A549 (cell line): Measurements from ENCODE around the gene SASH1. TPM values are rescaled to one million over a fixed set of nuclear protein-coding genes. Genes with fewer than 3 reads are reported as not detected.

Source experiments
- ATAC-seq, 2 experiments: fragments of 200-7000 bp in 1 of 2; fragments of >200 bp in 1 of 2; cut with Nextera tagmentation in 1 of 2; cut with Tn5 transposase in 1 of 2; 3 replicates each; pipeline versions ENCODE4 v1.8.0 to v1.9.1; 2018 to 2020; ENCODE audit warnings: mild to moderate bottlenecking in 1 of 2, moderate library complexity in 1 of 2
- CTCF ChIA-PET: fragments of 300-600 bp; sonication (Branson Sonifier 250); formaldehyde crosslinking; extraction: SDS; loops from one replicate; lab custom pipeline; 2021; ENCODE audit warnings: antibody characterized with exemption, inconsistent platforms; lab: Yijun Ruan, JAX
- POLR2A ChIA-PET: fragments of 350-600 bp; formaldehyde crosslinking; extraction: SDS; loops from one replicate; lab custom pipeline; 2021; ENCODE audit warnings: antibody characterized with exemption, inconsistent platforms; lab: Yijun Ruan, JAX
- DNase-seq, 2 experiments: peaks; one replicate each; pipeline versions ENCODE4 v3.0.0 to v3.0.0-alpha.2; 2011 to 2016; ENCODE audit warnings: low read depth in 1 of 2, low spot score in 1 of 2
- FAIRE-seq: peaks from 2 replicates; lab custom pipeline; 2011; peaks lifted over from hg19 to GRCh38; lab: Jason Lieb, UNC
- H3K27ac ChIP-seq, 2 experiments: fragments of >200 bp; sonication (Bioruptor Twin); formaldehyde crosslinking; 3 replicates each; pipeline ENCODE4 v1.5.1; 2016 to 2017
- H3K4me1 ChIP-seq: fragments of >200 bp; sonication (Bioruptor Twin); formaldehyde crosslinking; 3 replicates; pipeline ENCODE4 v1.6.1; 2016
- H3K4me2 ChIP-seq: fragments of >200 bp; sonication (Bioruptor Twin); formaldehyde crosslinking; 3 replicates; pipeline ENCODE4 v1.6.1; 2016
- H3K4me3 ChIP-seq: fragments of >200 bp; sonication (Bioruptor Twin); formaldehyde crosslinking; 3 replicates; pipeline ENCODE4 v1.5.1; 2016
- H3K9me3 ChIP-seq: fragments of >200 bp; sonication (Bioruptor Twin); formaldehyde crosslinking; 3 replicates; pipeline ENCODE4 v1.6.1; 2016
- BHLHE40 ChIP-seq: IDR thresholded peaks from 2 replicates; pipeline ENCODE4 v1.6.1; 2012; ENCODE audit warnings: low read depth, low read length, inconsistent platforms
- CBX8 ChIP-seq: fragments of 200-600 bp; sonication (generic); IDR thresholded peaks from 2 replicates; pipeline ENCODE4 v1.6.1; 2016
- CEBPB ChIP-seq, 2 experiments: fragments of >200 bp in 1 of 2; sonication (Bioruptor Twin) in 1 of 2; formaldehyde crosslinking in 1 of 2; IDR thresholded peaks; 2 replicates each; pipeline ENCODE4 v1.6.1; 2012 to 2016
- CHD4 ChIP-seq: fragments of 200-600 bp; sonication (generic); IDR thresholded peaks from 2 replicates; pipeline ENCODE4 v1.6.1; 2016; ENCODE audit warnings: antibody characterized with exemption, mild to moderate bottlenecking, borderline replicate concordance
- EHF ChIP-seq: fragments of 250-450 bp; sonication (Bioruptor Pico); IDR thresholded peaks from 2 replicates; pipeline ENCODE4 v1.5.0; 2020; ENCODE audit warnings: mild to moderate bottlenecking
- ESRRA ChIP-seq: fragments of 150-350 bp; IDR thresholded peaks from 2 replicates; pipeline ENCODE4 v1.6.1; 2014; ENCODE audit warnings: mild to moderate bottlenecking, low read length, borderline replicate concordance
- GATA3 ChIP-seq: IDR thresholded peaks from 2 replicates; pipeline ENCODE4 v1.6.1; 2012; ENCODE audit warnings: borderline replicate concordance
- HMGXB4 ChIP-seq: fragments of 250-450 bp; sonication (Bioruptor Pico); IDR thresholded peaks from 2 replicates; pipeline ENCODE4 v1.5.0; 2021; ENCODE audit warnings: mild to moderate bottlenecking, moderate library complexity, borderline replicate concordance
- HOXA7 ChIP-seq: fragments of 250-450 bp; sonication (Bioruptor Pico); IDR thresholded peaks from 2 replicates; pipeline ENCODE4 v1.5.0; 2020; ENCODE audit warnings: mild to moderate bottlenecking, moderate library complexity
- HOXB5 ChIP-seq: fragments of 250-450 bp; sonication (Bioruptor Pico); IDR thresholded peaks from 2 replicates; pipeline ENCODE4 v1.5.0; 2020; ENCODE audit warnings: mild to moderate bottlenecking, moderate library complexity
- JUN ChIP-seq, 2 experiments: fragments of >200 bp; sonication (Bioruptor Twin); formaldehyde crosslinking; IDR thresholded peaks; 2 replicates in 1 of 2; 3 replicates in 1 of 2; pipeline ENCODE4 v1.6.1; 2016 to 2017
- JUNB ChIP-seq: fragments of >200 bp; sonication (Bioruptor Twin); formaldehyde crosslinking; IDR thresholded peaks from 2 replicates; pipeline ENCODE4 v1.6.1; 2016
- KDM1A ChIP-seq: fragments of 200-600 bp; sonication (generic); IDR thresholded peaks from 2 replicates; pipeline ENCODE4 v1.6.1; 2016; ENCODE audit warnings: low read depth, mild to moderate bottlenecking
- MAFK ChIP-seq: fragments of 450-650 bp; IDR thresholded peaks from 2 replicates; pipeline ENCODE4 v1.6.1; 2014; ENCODE audit not compliant: partially characterized antibody
- PHF8 ChIP-seq: fragments of 200-600 bp; sonication (generic); IDR thresholded peaks from 2 replicates; pipeline ENCODE4 v1.6.1; 2016; ENCODE audit warnings: low read depth, mild to moderate bottlenecking, antibody characterized with exemption, moderate library complexity, borderline replicate concordance
- POLR2A ChIP-seq: IDR thresholded peaks from 2 replicates; pipeline ENCODE4 v1.6.1; 2012; ENCODE audit warnings: mild to moderate bottlenecking, low read length
- RAD21 ChIP-seq, 2 experiments: fragments of >200 bp in 1 of 2; sonication (Bioruptor Twin) in 1 of 2; formaldehyde crosslinking in 1 of 2; IDR thresholded peaks in 1 of 2; conservative IDR thresholded peaks in 1 of 2; 2 replicates in 1 of 2; 3 replicates in 1 of 2; pipeline ENCODE4 v1.6.1; 2012 to 2018; ENCODE audit warnings: inconsistent platforms in 1 of 2
- RNF2 ChIP-seq: fragments of 200-600 bp; sonication (generic); IDR thresholded peaks from 2 replicates; pipeline ENCODE4 v1.6.1; 2016; ENCODE audit warnings: low read depth, mild to moderate bottlenecking, antibody characterized with exemption, moderate library complexity, borderline replicate concordance
- SMC3 ChIP-seq: fragments of >200 bp; sonication (Bioruptor Twin); formaldehyde crosslinking; IDR thresholded peaks from 3 replicates; pipeline ENCODE4 v1.6.1; 2018; ENCODE audit warnings: inconsistent platforms
- TFCP2L1 ChIP-seq: fragments of 250-450 bp; sonication (Bioruptor Pico); IDR thresholded peaks from 2 replicates; pipeline ENCODE4 v1.5.0; 2021; ENCODE audit warnings: mild to moderate bottlenecking
- USF2 ChIP-seq: fragments of 450-650 bp; IDR thresholded peaks from 2 replicates; pipeline ENCODE4 v1.6.1; 2014; ENCODE audit warnings: antibody characterized with exemption
- WGBS: methylation state at CpG from one replicate; pipeline ENCODE4 v1.1.6; 2017; ENCODE audit errors: missing lambda C conversion rate; 5-methylcytosine and 5-hydroxymethylcytosine counted together
- polyA plus RNA-seq, 4 experiments: library from polyadenylated mRNA; depleted of rRNA in 3 of 4; stranded (reverse); fragments of >200 nt; fragmentation: RNase III in 1 of 4; extraction: RNeasy Plus Mini Kit Qiagen cat#74134 plus additional on column Dnase treatment in 1 of 4; gene quantifications; 2 replicates in 3 of 4; 3 replicates in 1 of 4; pipeline ENCODE4 v1.2.3, GENCODE V29; 2011 to 2017

The SASH1 gene
- polyA plus RNA-seq, 2 of the 4 experiments (the other 2 are of a cell fraction) = 2.5 to 3.0 TPM

- H3K27ac ChIP-seq = no peak overlapping the region
- H3K4me1 ChIP-seq = peaks cover 21% of the 10 kb centered on the region; the same call in 2 of the 3 replicates
- no peak overlapping the region for H3K4me3 ChIP-seq
- 80% methylated on average over 6 of the region's 6 CpGs for WGBS
- DNase-seq (no peak), FAIRE-seq (no peak), ATAC-seq (no peak)
- CTCF ChIA-PET = interaction anchor here (1.2 kb wide), 1 partner anchor 13 kb away, joined by 3 read pairs; no protein-coding TSS in a partner anchor
- no peak for TF ChIP-seq HOXB5 (CRISPR knock-in tag)
- no peak for TF ChIP-seq HOXA7
- no peak for TF ChIP-seq EHF (CRISPR knock-in tag)
- TF ChIP-seq CBX8 = no peak
- TF ChIP-seq JUN (IDR thresholded peaks at IDR 0.05) = no peak
- TF ChIP-seq CEBPB (IDR thresholded peaks at IDR 0.05) = no peak
- no peak for TF ChIP-seq SMC3
- TF ChIP-seq CHD4 = no peak
- no peak for TF ChIP-seq POLR2A
- H3K4me2 ChIP-seq = no peak overlapping the region
- no peaks in the 10 kb centered on the region for H3K9me3 ChIP-seq
- POLR2A ChIA-PET = no interaction called here
Measured at GRCh38 chr6:148445116-148445515, 102.5 kb downstream of the SASH1 start.

GRCh38 chr6:148445620-148446019, 103.0 kb downstream of the SASH1 start:
- FAIRE-seq (no peak), ATAC-seq (no peak), DNase-seq (no peak)
- H3K4me2 ChIP-seq = no peak overlapping the region
- POLR2A ChIA-PET = no interaction called here
- H3K4me3 ChIP-seq = no peak overlapping the region
- no peaks in the 10 kb centered on the region for H3K9me3 ChIP-seq
- CTCF ChIA-PET = interaction anchor here (1.2 kb wide), 1 partner anchor 12 kb away, joined by 3 read pairs; no protein-coding TSS in a partner anchor
- WGBS = 70% methylated on average over 6 of the region's 6 CpGs
- TF ChIP-seq JUNB = no peak
- TF ChIP-seq, all 56 proteins: peak for 0
- no peak overlapping the region for H3K27ac ChIP-seq
- peaks cover 16% of the 10 kb centered on the region; the same call in 2 of the 3 replicates for H3K4me1 ChIP-seq

GRCh38 chr6:148446681-148447080, 104.0 kb downstream of the SASH1 start:
- H3K4me2 ChIP-seq = no peak overlapping the region
- ChIA-PET CTCF (no interaction called here), POLR2A (no interaction called here)
- TF ChIP-seq USF2 (no peak), CHD4 (no peak), HMGXB4 (no peak), POLR2A (no peak), JUNB (no peak), ESRRA (no peak), PHF8 (no peak), GATA3 (no peak), RNF2 (no peak), CEBPB (IDR thresholded peaks at IDR 0.05) (no peak), KDM1A (no peak), RAD21 (conservative IDR thresholded peaks at IDR 0.05 in 1 of 2, IDR thresholded peaks at IDR 0.05 in 1 of 2) (no peak), MAFK (no peak), BHLHE40 (no peak), TFCP2L1 (CRISPR knock-in tag) (no peak)
- ATAC-seq = no peak
- FAIRE-seq = no peak
- no peak for DNase-seq
- no peak overlapping the region for H3K27ac ChIP-seq
- H3K4me1 ChIP-seq = peaks cover 7% of the 10 kb centered on the region; the same call in 2 of the 3 replicates
- H3K4me3 ChIP-seq = no peak overlapping the region
- 82% methylated on average over 3 of the region's 3 CpGs for WGBS
- no peaks in the 10 kb centered on the region for H3K9me3 ChIP-seq
